ENCODE measurements around the gene TDP1. TPM values are rescaled to one million over a fixed set of nuclear protein-coding genes. Genes with fewer than 3 reads are reported as not detected.

TDP1 gene
- total RNA-seq, 1 experiment from 2014 or later = 23.9 TPM

- intact Hi-C loops (cut with micrococcal nuclease; ENCODE audit: unreplicated experiment) = no loop called here
- Histone ChIP-seq H3K27ac (ENCODE audit: low read length) (no peak overlapping the region), H3K36me3 (ENCODE audit: control insufficient read depth, insufficient read depth, low read length) (no peaks in the 10 kb centered on the region), H3K27me3 (ENCODE audit: control insufficient read depth, insufficient read depth, low read length) (peaks cover 26% of the 10 kb centered on the region), H3K4me3 (ENCODE audit: low read depth in 2 of 2, low read length in 2 of 2) (no peak overlapping the region), H3K4me1 (ENCODE audit: control insufficient read depth, insufficient read depth, low read length) (no peaks in the 10 kb centered on the region), H3K9me3 (ENCODE audit: control insufficient read depth, insufficient read depth, low read depth, low read length) (no peaks in the 10 kb centered on the region)
- no peak for ATAC-seq
- DNase-seq (ENCODE audit: low read depth, low spot score) = no peak
- BruUV-seq (replicated peaks) = no TSS peak
- in situ Hi-C loops (cut with HindIII; ENCODE audit: low pct_unique_long_range_greater_than_20kb, low sequenced_read_pairs) = no loop called here
- POLR2A ChIA-PET = no interaction called here
- TF ChIP-seq POLR2AphosphoS5 (IDR thresholded peaks at IDR 0.05; ENCODE audit: low read depth, low read length) (no peak), SIN3A (IDR thresholded peaks at IDR 0.05; ENCODE audit: borderline replicate concordance, insufficient read depth, low read depth, low read length) (no peak), REST (IDR thresholded peaks at IDR 0.05; ENCODE audit: insufficient read depth in 1 of 2, low read depth in 2 of 2, low read length in 1 of 2) (no peak), CTCF (IDR thresholded peaks at IDR 0.05) (no peak), TCF7L2 (IDR thresholded peaks at IDR 0.05; ENCODE audit: low read depth, low read length) (no peak)
- CTCF ChIA-PET = no interaction called here
Measured at GRCh38 chr14:90058876-90059458, 103.2 kb downstream of the TDP1 start.

- in situ Hi-C loops (cut with HindIII; ENCODE audit: low pct_unique_long_range_greater_than_20kb, low sequenced_read_pairs) = no loop called here
- Histone ChIP-seq H3K36me3 (ENCODE audit: control insufficient read depth, insufficient read depth, low read length) (no peaks in the 10 kb centered on the region), H3K9me3 (ENCODE audit: control insufficient read depth, insufficient read depth, low read depth, low read length) (no peaks in the 10 kb centered on the region), H3K27me3 (ENCODE audit: control insufficient read depth, insufficient read depth, low read length) (peaks cover 27% of the 10 kb centered on the region), H3K4me1 (ENCODE audit: control insufficient read depth, insufficient read depth, low read length) (no peaks in the 10 kb centered on the region; the same call in 1 of the 2 replicates), H3K27ac (ENCODE audit: low read length) (no peak overlapping the region), H3K4me3 (ENCODE audit: low read depth in 2 of 2, low read length in 2 of 2) (peak overlapping the region; percentile 41 to 54)
- intact Hi-C loops (cut with micrococcal nuclease; ENCODE audit: unreplicated experiment) = loop anchor here (5.0 kb wide), 1 partner anchor 88 kb away; no protein-coding TSS in a partner anchor
- BruUV-seq (replicated peaks) = no TSS peak
- CTCF ChIA-PET = interaction anchor here (0.7 kb wide), 1 partner anchor 87 kb away, joined by 3 read pairs; no protein-coding TSS in a partner anchor
- POLR2A ChIA-PET = no interaction called here
- DNase-seq (ENCODE audit: low read depth, low spot score) (no peak), ATAC-seq (peak; percentile 88)
- TF ChIP-seq REST (IDR thresholded peaks at IDR 0.05; ENCODE audit: insufficient read depth in 1 of 2, low read depth in 2 of 2, low read length in 1 of 2) = no peak
- TF ChIP-seq POLR2AphosphoS5 (IDR thresholded peaks at IDR 0.05; ENCODE audit: low read depth, low read length) = no peak
- no peak for TF ChIP-seq TCF7L2 (IDR thresholded peaks at IDR 0.05; ENCODE audit: low read depth, low read length)
- no peak for TF ChIP-seq SIN3A (IDR thresholded peaks at IDR 0.05; ENCODE audit: borderline replicate concordance, insufficient read depth, low read depth, low read length)
- TF ChIP-seq CTCF (IDR thresholded peaks at IDR 0.05) = peak; percentile 77
Measured at GRCh38 chr14:90060312-90060964, 104.7 kb downstream of the TDP1 start.
